Loucy (cell line): ENCODE measurements around the gene SLC48A1.

Experiments
- H2AFZ ChIP-seq: fragments of 200-600 bp; sonication (generic); 2 replicates; pipeline ENCODE4 v1.6.0; 2016; ENCODE audit warnings: antibody characterized with exemption, mild to moderate bottlenecking, low read length, moderate library complexity
- H3F3A ChIP-seq: fragments of 200-600 bp; 2 replicates; pipeline ENCODE4 v1.6.0; 2016; ENCODE audit warnings: antibody characterized with exemption, low read depth, mild to moderate bottlenecking
- H3K27me3 ChIP-seq: fragments of 200-600 bp; sonication (generic); 2 replicates; pipeline ENCODE4 v1.6.1; 2014; ENCODE audit warnings: low read length, mild to moderate bottlenecking; ENCODE audit not compliant: insufficient read depth, poor library complexity, severe bottlenecking
- H3K36me3 ChIP-seq: fragments of 200-600 bp; sonication (generic); 2 replicates; pipeline ENCODE4 v1.6.1; 2016; ENCODE audit warnings: low read length; ENCODE audit not compliant: insufficient read depth
- H3K4me1 ChIP-seq: fragments of 200-600 bp; sonication (generic); 2 replicates; pipeline ENCODE4 v1.5.1; 2014; ENCODE audit warnings: low read length, mild to moderate bottlenecking; ENCODE audit not compliant: insufficient read depth, poor library complexity, severe bottlenecking
- H3K4me2 ChIP-seq: fragments of 200-600 bp; sonication (generic); 2 replicates; pipeline ENCODE4 v1.6.0; 2014; ENCODE audit warnings: antibody characterized with exemption, low read length, low read depth, mild to moderate bottlenecking; ENCODE audit not compliant: poor library complexity, severe bottlenecking
- H3K4me3 ChIP-seq: fragments of 200-600 bp; sonication (generic); 2 replicates; pipeline ENCODE4 v1.5.1; 2014; ENCODE audit warnings: low read length, mild to moderate bottlenecking, mixed read lengths; ENCODE audit not compliant: poor library complexity, severe bottlenecking
- H3K79me2 ChIP-seq: fragments of 200-600 bp; sonication (generic); 2 replicates; pipeline ENCODE4 v1.6.1; 2014; ENCODE audit warnings: low read length; ENCODE audit not compliant: insufficient read depth
- H3K9ac ChIP-seq: fragments of 200-600 bp; sonication (generic); 2 replicates; pipeline ENCODE4 v1.6.0; 2014; ENCODE audit warnings: mild to moderate bottlenecking, low read depth, low read length, moderate library complexity; ENCODE audit not compliant: poor library complexity, severe bottlenecking
- H3K9me2 ChIP-seq: fragments of 200-600 bp; sonication (generic); replicated peaks from 2 replicates; pipeline ENCODE4 v1.6.1; 2016; ENCODE audit warnings: low read depth, low read length, mixed read lengths
- H3K9me3 ChIP-seq: fragments of 200-600 bp; sonication (generic); 2 replicates; pipeline ENCODE4 v1.6.1; 2014; ENCODE audit warnings: mild to moderate bottlenecking, antibody characterized with exemption, low read length, low read depth; ENCODE audit not compliant: insufficient read depth
- H4K20me1 ChIP-seq: fragments of 200-600 bp; sonication (generic); 2 replicates; pipeline ENCODE4 v1.6.0; 2014; ENCODE audit warnings: antibody characterized with exemption, low read length, mild to moderate bottlenecking; ENCODE audit not compliant: insufficient read depth, poor library complexity, severe bottlenecking
- EZH2phosphoT487 ChIP-seq: fragments of 200-600 bp; IDR thresholded peaks from 2 replicates; pipeline ENCODE4 v1.6.1; 2018; ENCODE audit warnings: antibody characterized with exemption, mild to moderate bottlenecking, moderate library complexity, borderline replicate concordance
- TF ChIP-seq, protein P1 (sequence below): fragments of 200-600 bp; sonication (generic); conservative IDR thresholded peaks from 2 replicates; pipeline ENCODE4 v1.5.1; 2014; ENCODE audit warnings: mild to moderate bottlenecking, antibody characterized with exemption, low read length

The SLC48A1 gene

DNA sequence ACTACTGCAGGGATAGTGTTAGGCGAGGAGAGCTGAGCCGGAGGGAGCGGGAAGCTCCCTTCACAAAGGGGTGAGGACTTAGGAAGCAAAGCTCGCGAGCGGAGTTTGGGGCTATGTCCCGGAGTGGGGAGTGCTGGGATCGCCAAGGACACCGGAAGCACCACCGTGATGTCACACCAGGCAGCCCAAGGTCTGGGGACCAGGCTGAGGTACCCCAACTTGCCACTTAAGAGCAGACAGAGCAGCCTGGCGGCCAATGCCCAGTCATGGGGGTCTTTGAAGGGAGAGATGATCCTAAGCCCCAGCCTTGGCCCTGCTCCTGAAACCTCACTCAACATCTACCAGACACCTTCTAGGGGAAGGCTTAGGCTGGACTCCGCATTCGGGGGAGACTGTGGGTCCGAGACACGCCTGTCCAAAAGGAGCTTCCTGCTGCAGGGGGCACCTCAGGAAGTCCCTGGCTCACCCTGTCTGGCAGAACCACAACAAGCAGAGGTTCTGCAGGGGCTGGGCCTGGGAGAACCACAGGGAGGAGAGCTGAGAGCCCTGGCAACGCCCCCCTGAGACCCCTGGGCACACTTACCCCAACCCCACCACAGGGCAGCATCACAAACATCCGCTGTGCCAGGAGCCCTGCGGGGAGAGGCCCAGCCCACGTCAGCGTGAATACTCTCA, 17.8 kb downstream of the SLC48A1 start:
- Histone ChIP-seq H3K4me1 (no peaks in the 10 kb centered on the region), H4K20me1 (no peaks in the 10 kb centered on the region), H2AFZ (no peak overlapping the region), H3K4me3 (no peak overlapping the region), H3K9me2 (no peaks in the 10 kb centered on the region), H3K9me3 (no peaks in the 10 kb centered on the region), H3K27me3 (no peaks in the 10 kb centered on the region), H3K4me2 (no peak overlapping the region), H3K36me3 (peaks cover 100% of the 10 kb centered on the region), H3K79me2 (no peaks in the 10 kb centered on the region), H3K9ac (no peak overlapping the region), H3F3A (no peaks in the 10 kb centered on the region)
- no peak for TF ChIP-seq EZH2phosphoT487
- TF ChIP-seq, protein P1, sequence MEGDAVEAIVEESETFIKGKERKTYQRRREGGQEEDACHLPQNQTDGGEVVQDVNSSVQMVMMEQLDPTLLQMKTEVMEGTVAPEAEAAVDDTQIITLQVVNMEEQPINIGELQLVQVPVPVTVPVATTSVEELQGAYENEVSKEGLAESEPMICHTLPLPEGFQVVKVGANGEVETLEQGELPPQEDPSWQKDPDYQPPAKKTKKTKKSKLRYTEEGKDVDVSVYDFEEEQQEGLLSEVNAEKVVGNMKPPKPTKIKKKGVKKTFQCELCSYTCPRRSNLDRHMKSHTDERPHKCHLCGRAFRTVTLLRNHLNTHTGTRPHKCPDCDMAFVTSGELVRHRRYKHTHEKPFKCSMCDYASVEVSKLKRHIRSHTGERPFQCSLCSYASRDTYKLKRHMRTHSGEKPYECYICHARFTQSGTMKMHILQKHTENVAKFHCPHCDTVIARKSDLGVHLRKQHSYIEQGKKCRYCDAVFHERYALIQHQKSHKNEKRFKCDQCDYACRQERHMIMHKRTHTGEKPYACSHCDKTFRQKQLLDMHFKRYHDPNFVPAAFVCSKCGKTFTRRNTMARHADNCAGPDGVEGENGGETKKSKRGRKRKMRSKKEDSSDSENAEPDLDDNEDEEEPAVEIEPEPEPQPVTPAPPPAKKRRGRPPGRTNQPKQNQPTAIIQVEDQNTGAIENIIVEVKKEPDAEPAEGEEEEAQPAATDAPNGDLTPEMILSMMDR: no peak

DNA sequence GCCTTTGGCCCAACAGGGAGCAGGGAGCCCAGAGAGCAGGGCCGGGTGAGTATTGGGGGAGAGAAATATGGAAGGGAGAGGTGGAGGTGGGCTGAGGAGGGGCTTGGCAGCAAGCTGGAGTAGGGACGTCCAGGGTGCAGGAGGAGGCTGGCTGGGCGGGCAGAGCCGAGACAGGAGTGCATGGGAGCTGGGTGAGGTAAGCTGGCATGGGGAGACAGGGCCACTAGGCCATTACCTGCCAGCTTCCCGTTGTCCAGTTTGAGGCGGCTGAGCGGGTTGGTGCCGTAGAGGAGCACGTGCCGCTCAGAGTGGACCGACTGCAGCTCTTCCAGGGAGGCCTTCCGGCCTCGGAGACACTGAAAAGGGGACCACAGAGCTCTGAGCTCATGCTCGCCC, 18.3 kb downstream of the SLC48A1 start:
- H3K36me3 ChIP-seq: peaks cover 99% of the 10 kb centered on the region
- H3K27me3 ChIP-seq: no peaks in the 10 kb centered on the region
- H4K20me1 ChIP-seq: no peaks in the 10 kb centered on the region
- H3K9ac ChIP-seq: no peak overlapping the region
- H3F3A ChIP-seq: no peaks in the 10 kb centered on the region
- H3K4me3 ChIP-seq: no peak overlapping the region
- H3K4me1 ChIP-seq: no peaks in the 10 kb centered on the region
- TF ChIP-seq EZH2phosphoT487: no peak
- TF ChIP-seq, protein P1: no peak
- no peak overlapping the region for H3K4me2 ChIP-seq
- H3K9me2 ChIP-seq: no peaks in the 10 kb centered on the region
- no peak overlapping the region for H2AFZ ChIP-seq
- H3K79me2 ChIP-seq: no peaks in the 10 kb centered on the region
- no peaks in the 10 kb centered on the region for H3K9me3 ChIP-seq

DNA sequence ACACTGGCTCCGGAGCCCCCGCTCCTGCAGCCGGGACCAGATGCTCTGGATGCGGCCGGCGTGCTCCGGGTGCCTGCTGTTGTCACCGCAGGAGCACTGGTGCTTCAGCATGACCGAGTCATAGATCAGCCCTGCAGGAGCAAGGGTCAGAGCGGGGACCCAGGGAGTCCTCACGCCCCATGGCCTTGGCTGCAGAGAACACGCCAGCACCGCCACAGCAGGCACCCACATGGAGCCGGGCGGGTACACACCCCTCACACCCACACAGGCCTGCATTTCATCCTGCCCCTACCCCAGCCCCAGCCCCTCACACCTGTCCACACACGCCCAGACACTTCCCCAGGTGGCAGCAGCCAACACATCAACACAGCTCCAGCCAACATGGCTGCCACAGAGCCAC, 18.8 kb downstream of the SLC48A1 start:
- H3K4me1 ChIP-seq: no peaks in the 10 kb centered on the region
- H3F3A ChIP-seq: no peaks in the 10 kb centered on the region
- no peak overlapping the region for H3K9ac ChIP-seq
- H2AFZ ChIP-seq: no peak overlapping the region
- peaks cover 99% of the 10 kb centered on the region for H3K36me3 ChIP-seq
- H3K9me3 ChIP-seq: no peaks in the 10 kb centered on the region
- no peaks in the 10 kb centered on the region for H3K27me3 ChIP-seq
- H3K4me2 ChIP-seq: no peak overlapping the region
- no peaks in the 10 kb centered on the region for H4K20me1 ChIP-seq
- H3K9me2 ChIP-seq: no peaks in the 10 kb centered on the region
- no peak overlapping the region for H3K4me3 ChIP-seq
- no peaks in the 10 kb centered on the region for H3K79me2 ChIP-seq
- TF ChIP-seq EZH2phosphoT487: no peak
- TF ChIP-seq, protein P1: no peak
